Middle frontal gyrus (tissue), 1 donor: ENCODE measurements around the gene TREML4.

Experiments
- DNase-seq: peaks from one replicate; pipeline ENCODE4 v3.0.0-alpha.2; 2015; ENCODE audit warnings: low spot score; ENCODE audit errors: extremely low spot score

TREML4 gene

DNA sequence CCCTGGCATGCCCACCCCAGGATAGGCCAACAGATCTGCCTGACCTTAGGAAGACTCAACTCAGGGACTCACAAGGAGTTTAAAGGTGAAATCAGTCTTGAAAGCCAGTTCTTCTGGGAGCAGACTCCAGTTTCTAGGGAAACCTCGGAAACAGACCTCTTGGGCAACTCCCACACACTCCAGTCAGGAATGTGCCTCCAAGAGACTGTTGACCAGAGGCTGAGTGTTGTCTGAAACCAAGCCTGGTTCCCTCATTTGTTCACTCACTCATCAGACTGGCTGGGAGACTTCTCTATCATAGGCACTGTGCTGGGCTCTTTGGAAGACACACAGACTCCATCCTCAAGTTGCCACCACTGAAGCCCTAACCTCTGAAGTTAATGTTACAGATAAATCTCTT, 56.6 kb downstream of the TREML4 start:
- no peak for DNase-seq

DNA sequence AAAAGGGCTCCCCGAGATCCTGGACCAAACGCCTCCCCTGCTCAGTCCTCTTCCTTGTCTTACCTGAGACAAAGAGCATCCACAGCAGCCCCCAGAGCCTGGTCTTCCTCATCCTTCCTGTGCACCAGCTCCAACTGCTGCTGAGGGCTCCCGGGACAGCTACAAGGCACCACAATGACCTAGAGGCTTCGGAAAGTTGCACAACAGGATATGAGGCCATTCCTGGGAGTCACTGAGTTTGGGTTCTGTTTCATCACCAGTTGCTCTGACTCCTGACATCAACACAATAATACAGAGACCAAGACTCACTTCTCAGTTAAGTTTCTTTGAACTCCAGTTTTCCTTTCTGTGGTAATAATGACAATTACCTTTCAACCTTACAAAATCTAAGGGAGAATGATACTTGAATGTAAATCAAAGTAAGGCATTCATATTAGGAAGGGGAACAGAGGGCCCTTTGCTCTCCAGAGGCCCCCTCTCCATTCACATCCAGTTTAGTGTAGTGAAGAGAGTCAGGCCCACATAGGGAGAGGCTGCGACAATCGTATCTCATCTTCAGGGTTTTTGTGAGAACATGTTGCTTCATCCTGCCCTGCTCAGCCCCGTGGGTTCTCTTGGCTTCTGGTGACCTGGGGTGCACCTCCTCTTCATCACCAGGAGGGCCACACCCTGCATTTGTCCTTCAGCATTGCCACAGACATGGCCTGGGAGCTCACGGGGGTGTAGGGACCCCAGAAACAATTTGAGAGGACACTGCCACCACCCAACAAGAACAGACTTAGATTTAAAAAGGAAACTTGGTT, 58.6 kb downstream of the TREML4 start, which contains the start of gene TREM1:
Gene TREM1, minus strand, starts transcription at position 139 of the 803 bp plus-strand sequence. Its CDS starts 27 bp downstream, at position 112.
- no peak for DNase-seq

DNA sequence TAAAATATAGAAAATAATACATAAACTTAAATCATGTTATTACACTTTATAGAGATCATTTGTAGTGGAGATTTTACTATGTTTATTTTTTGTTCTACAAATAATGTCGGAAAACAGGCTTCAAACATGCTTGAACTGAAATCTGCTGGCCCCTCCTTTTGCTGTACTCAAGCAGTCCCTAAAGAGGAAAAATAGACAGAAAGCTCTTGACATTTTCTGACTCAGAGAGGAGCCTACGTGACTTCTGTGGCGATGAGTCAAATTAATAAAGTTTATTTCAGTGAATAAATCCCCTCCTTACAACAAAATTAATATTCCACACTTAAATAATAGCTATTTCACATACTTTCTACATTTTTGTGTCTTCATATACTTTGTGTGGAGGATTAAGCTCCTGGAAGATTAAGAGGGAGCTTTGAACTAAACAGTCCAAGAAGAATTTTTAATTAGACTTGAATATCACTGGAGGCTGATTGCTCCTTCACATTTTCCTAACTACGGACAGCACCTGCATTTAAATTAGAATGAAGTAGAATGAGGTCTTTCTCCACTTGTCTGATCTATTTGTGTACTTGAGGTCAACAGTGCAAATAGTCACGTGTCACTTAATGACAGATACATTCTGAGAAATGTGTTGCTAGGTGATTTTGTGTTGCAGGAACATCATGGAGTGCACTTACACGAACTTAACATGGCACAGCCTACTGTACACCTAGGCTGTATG, 60.0 kb downstream of the TREML4 start:
- DNase-seq, result no peak
